GM19035 (cell line): ENCODE results near the gene LIPK.

ENCODE experiments used
- ATAC-seq: cut with Tn5 transposase; IDR thresholded peaks from one replicate; pipeline ENCODE4 v1.9.1; 2021; ENCODE audit not compliant: unreplicated experiment

LIPK gene

GRCh38 chr10:88783724-88784123 lies 77.7 kb downstream of the LIPK start:
- no peak for ATAC-seq

GRCh38 chr10:88786032-88786770 lies 80.2 kb downstream of the LIPK start:
- no peak for ATAC-seq

- ATAC-seq: no peak
These were observed 81.4 kb downstream of the LIPK start for GRCh38 chr10:88787463-88787862.

- ATAC-seq: no peak
These were observed 82.9 kb downstream of the LIPK start for GRCh38 chr10:88788924-88789323.

- ATAC-seq: no peak
These were observed 85.9 kb downstream of the LIPK start for GRCh38 chr10:88791924-88792323.

GRCh38 chr10:88792661-88793060 lies 86.6 kb downstream of the LIPK start:
- ATAC-seq: no peak

- ATAC-seq: no peak
These were observed 87.8 kb downstream of the LIPK start for GRCh38 chr10:88793712-88794299.

GRCh38 chr10:88794731-88795130 lies 88.7 kb downstream of the LIPK start:
- ATAC-seq: no peak

- no peak for ATAC-seq
These were observed 94.4 kb downstream of the LIPK start for GRCh38 chr10:88800152-88801125.
